Mesenchymal stem cell (in vitro differentiated cells and primary cell): ENCODE data around the gene LKAAEAR1.
"Not testable (repeated sequence)": the region's sequence is repeated elsewhere in the genome, so short reads cannot be mapped to it uniquely, and the experiment has no call there.

Experiments
- DNase-seq: peaks from one replicate; pipeline ENCODE4 v3.0.0-alpha.2; 2013
- H2AFZ ChIP-seq: one replicate; pipeline ENCODE4 v1.6.1; 2013; ENCODE audit warnings: low read depth, mild to moderate bottlenecking, control low read depth, inconsistent platforms, low read length, moderate library complexity
- H2AK5ac ChIP-seq: 2 replicates; pipeline ENCODE4 v1.6.1; 2013; ENCODE audit warnings: low read length, moderate library complexity, mild to moderate bottlenecking, inconsistent platforms; ENCODE audit not compliant: severe bottlenecking
- H2BK120ac ChIP-seq: one replicate; pipeline ENCODE4 v1.6.1; 2013; ENCODE audit warnings: low read depth, mild to moderate bottlenecking, inconsistent platforms, low read length, moderate library complexity
- H2BK12ac ChIP-seq, 2 experiments: one replicate each; pipeline ENCODE4 v1.6.1; 2013; ENCODE audit warnings: inconsistent platforms in 2 of 2, low read length in 2 of 2, mild to moderate bottlenecking in 2 of 2, moderate library complexity in 2 of 2, control low read depth in 1 of 2
- H2BK15ac ChIP-seq: one replicate; pipeline ENCODE4 v1.6.1; 2013; ENCODE audit warnings: mild to moderate bottlenecking, low read depth, inconsistent platforms; ENCODE audit not compliant: poor library complexity, severe bottlenecking
- H2BK5ac ChIP-seq: 2 replicates; pipeline ENCODE4 v1.6.1; 2013; ENCODE audit warnings: low read depth, mild to moderate bottlenecking, low read length, control low read depth, inconsistent platforms; ENCODE audit not compliant: poor library complexity, severe bottlenecking
- H3K14ac ChIP-seq, 2 experiments: one replicate each; pipeline ENCODE4 v1.6.1; 2013; ENCODE audit warnings: inconsistent platforms in 2 of 2, low read length in 2 of 2, control low read depth in 1 of 2, mild to moderate bottlenecking in 1 of 2, moderate library complexity in 1 of 2
- H3K18ac ChIP-seq, 2 experiments: one replicate each; pipeline ENCODE4 v1.6.1; 2013; ENCODE audit warnings: inconsistent platforms in 2 of 2, low read length in 2 of 2, control low read depth in 1 of 2, low read depth in 1 of 2, mild to moderate bottlenecking in 1 of 2
- H3K23ac ChIP-seq, 2 experiments: one replicate each; pipeline ENCODE4 v1.6.1; 2013; ENCODE audit warnings: inconsistent platforms in 2 of 2, low read length in 2 of 2, mild to moderate bottlenecking in 2 of 2, moderate library complexity in 2 of 2, control low read depth in 1 of 2
- H3K27ac ChIP-seq: 2 replicates; pipeline ENCODE4 v1.5.1; 2013; ENCODE audit warnings: mild to moderate bottlenecking, moderate library complexity, low read length, control low read depth, inconsistent platforms; ENCODE audit not compliant: poor library complexity, severe bottlenecking
- H3K27me3 ChIP-seq, 2 experiments: 2 replicates each; pipeline versions ENCODE4 v1.6.1 to v1.7.0; 2013; ENCODE audit warnings: low read length in 2 of 2, mild to moderate bottlenecking in 2 of 2, moderate library complexity in 2 of 2, control low read depth in 1 of 2, inconsistent platforms in 1 of 2; ENCODE audit not compliant: control insufficient read depth in 1 of 2, insufficient read depth in 1 of 2
- H3K36me3 ChIP-seq, 2 experiments: 2 replicates each; pipeline versions ENCODE4 v1.6.1 to v1.7.0; 2013; ENCODE audit warnings: low read length in 2 of 2, control low read depth in 1 of 2, inconsistent platforms in 1 of 2, low read depth in 1 of 2, mild to moderate bottlenecking in 1 of 2; ENCODE audit not compliant: insufficient read depth in 2 of 2, control insufficient read depth in 1 of 2
- H3K4ac ChIP-seq, 2 experiments: one replicate each; pipeline ENCODE4 v1.6.1; 2013; ENCODE audit warnings: inconsistent platforms in 2 of 2, low read length in 2 of 2, mild to moderate bottlenecking in 2 of 2, moderate library complexity in 2 of 2, control low read depth in 1 of 2, low read depth in 1 of 2
- H3K4me1 ChIP-seq: 2 replicates; pipeline ENCODE4 v1.6.1; 2013; ENCODE audit warnings: low read depth, low read length, control low read depth; ENCODE audit not compliant: control insufficient read depth, insufficient read depth
- H3K4me2 ChIP-seq: 2 replicates; pipeline ENCODE4 v1.6.1; 2013; ENCODE audit warnings: low read length, mild to moderate bottlenecking, inconsistent platforms; ENCODE audit not compliant: poor library complexity, severe bottlenecking
- H3K4me3 ChIP-seq, 2 experiments: 2 replicates each; pipeline versions ENCODE4 v1.5.1 to v1.7.0; 2013; ENCODE audit warnings: low read length in 2 of 2, mild to moderate bottlenecking in 2 of 2, control low read depth in 1 of 2, low read depth in 1 of 2; ENCODE audit not compliant: insufficient read depth in 1 of 2
- H3K79me1 ChIP-seq: replicated peaks from 2 replicates; pipeline ENCODE4 v1.6.1; 2013; ENCODE audit warnings: mild to moderate bottlenecking, control low read depth, low read length, inconsistent platforms; ENCODE audit not compliant: poor library complexity, severe bottlenecking
- H3K9ac ChIP-seq: 2 replicates; pipeline ENCODE4 v1.7.0; 2013; ENCODE audit warnings: mild to moderate bottlenecking, low read length, moderate library complexity
- H3K9me3 ChIP-seq: 2 replicates; pipeline ENCODE4 v1.7.0; 2013; ENCODE audit warnings: mild to moderate bottlenecking, low read length; ENCODE audit not compliant: control insufficient read depth
- H4K8ac ChIP-seq: one replicate; pipeline ENCODE4 v1.6.1; 2013; ENCODE audit warnings: inconsistent platforms, mild to moderate bottlenecking, low read length, moderate library complexity
- H4K91ac ChIP-seq: one replicate; pipeline ENCODE4 v1.6.1; 2013; ENCODE audit warnings: mild to moderate bottlenecking, low read length, inconsistent platforms
- WGBS: methylation state at CpG from one replicate; pipeline ENCODE4 v1.1.7; 2013; ENCODE audit warnings: mixed read lengths; 5-methylcytosine and 5-hydroxymethylcytosine counted together

The LKAAEAR1 gene

GRCh38 chr20:64091340-64091739 lies 7.1 kb upstream of the LKAAEAR1 start:
- no peak overlapping the region for H2BK12ac ChIP-seq
- H2BK15ac ChIP-seq, result no peak overlapping the region
- H3K36me3 ChIP-seq, result no peaks in the 10 kb centered on the region
- H3K4me3 ChIP-seq, result no peak overlapping the region
- H3K14ac ChIP-seq, result no peak overlapping the region
- H3K18ac ChIP-seq, result no peak overlapping the region
- H3K4me2 ChIP-seq, result no peak overlapping the region
- no peak overlapping the region for H2BK5ac ChIP-seq
- H3K27ac ChIP-seq, result no peak overlapping the region
- H3K9me3 ChIP-seq, result no peaks in the 10 kb centered on the region
- H3K4me1 ChIP-seq, result no peaks in the 10 kb centered on the region
- no peak overlapping the region for H3K4ac ChIP-seq
- H3K79me1 ChIP-seq, result no peaks in the 10 kb centered on the region
- no peak overlapping the region for H2AFZ ChIP-seq
- H3K23ac ChIP-seq, result no peak overlapping the region
- peaks cover 40 to 54% of the 10 kb centered on the region in 2 experiments for H3K27me3 ChIP-seq
- 85% methylated on average over 19 of the region's 19 CpGs for WGBS
- H3K9ac ChIP-seq, result no peak overlapping the region
- H4K91ac ChIP-seq, result no peak overlapping the region
- H2AK5ac ChIP-seq, result no peak overlapping the region
- H4K8ac ChIP-seq, result no peak overlapping the region
- DNase-seq, result no peak
- H2BK120ac ChIP-seq, result no peak overlapping the region

GRCh38 chr20:64090165-64090564 lies 6.0 kb upstream of the LKAAEAR1 start:
- no peaks in the 10 kb centered on the region for H3K9me3 ChIP-seq
- H2AK5ac ChIP-seq, result no peak overlapping the region
- no peak overlapping the region for H2BK5ac ChIP-seq
- no peak for DNase-seq
- no peaks in the 10 kb centered on the region for H3K36me3 ChIP-seq
- no peak overlapping the region for H3K9ac ChIP-seq
- H3K4me1 ChIP-seq, result no peaks in the 10 kb centered on the region
- no peak overlapping the region for H3K4me2 ChIP-seq
- no peak overlapping the region for H3K4ac ChIP-seq
- H2BK15ac ChIP-seq, result no peak overlapping the region
- H3K18ac ChIP-seq, result no peak overlapping the region
- no peak overlapping the region for H3K14ac ChIP-seq
- no peak overlapping the region for H3K23ac ChIP-seq
- peaks cover 52 to 59% of the 10 kb centered on the region in 2 experiments for H3K27me3 ChIP-seq
- H2BK120ac ChIP-seq, result no peak overlapping the region
- H3K79me1 ChIP-seq, result no peaks in the 10 kb centered on the region
- no peak overlapping the region for H2BK12ac ChIP-seq
- H4K8ac ChIP-seq, result no peak overlapping the region
- H3K4me3 ChIP-seq, result no peak overlapping the region
- no peak overlapping the region for H2AFZ ChIP-seq
- WGBS, result 84% methylated on average over 10 of the region's 10 CpGs
- H3K27ac ChIP-seq, result no peak overlapping the region
- H4K91ac ChIP-seq, result no peak overlapping the region

GRCh38 chr20:64088586-64088985 lies 4.4 kb upstream of the LKAAEAR1 start:
- H4K8ac ChIP-seq, H3K18ac ChIP-seq, H3K4me2 ChIP-seq, H3K9me3 ChIP-seq, H3K9ac ChIP-seq, H3K4ac ChIP-seq, H2BK120ac ChIP-seq, DNase-seq, H2BK12ac ChIP-seq, H2BK5ac ChIP-seq, H3K79me1 ChIP-seq, H3K4me3 ChIP-seq, H3K14ac ChIP-seq, H3K36me3 ChIP-seq, H3K27ac ChIP-seq, H2AK5ac ChIP-seq, H3K23ac ChIP-seq, H2AFZ ChIP-seq: not testable (repeated sequence)
- H2BK15ac ChIP-seq, result peak overlapping the region; percentile 54
- peaks cover 62 to 74% of the 10 kb centered on the region in 2 experiments for H3K27me3 ChIP-seq
- H4K91ac ChIP-seq, result peak overlapping the region; percentile 62
- peaks cover 14% of the 10 kb centered on the region for H3K4me1 ChIP-seq

- H3K18ac ChIP-seq, H3K9ac ChIP-seq, H3K79me1 ChIP-seq, H4K8ac ChIP-seq, H3K23ac ChIP-seq, H3K4ac ChIP-seq, H2BK120ac ChIP-seq, H3K14ac ChIP-seq, H3K4me2 ChIP-seq, H4K91ac ChIP-seq, H3K27ac ChIP-seq, H2AFZ ChIP-seq, H2BK12ac ChIP-seq, H2BK15ac ChIP-seq, DNase-seq, H3K4me3 ChIP-seq, H2AK5ac ChIP-seq, H3K36me3 ChIP-seq, H3K9me3 ChIP-seq, H2BK5ac ChIP-seq: not testable (repeated sequence)
- peaks cover 24% of the 10 kb centered on the region for H3K4me1 ChIP-seq
- H3K27me3 ChIP-seq, result peaks cover 57 to 76% of the 10 kb centered on the region in 2 experiments
- no CpG with 5 or more reads among the region's 36 CpGs for WGBS
Observed at GRCh38 chr20:64087226-64087825, 3.1 kb upstream of the LKAAEAR1 start.
